C4-2B (cell line): ENCODE results near the gene SLC22A2.

Experiments
- ZFX ChIP-seq: fragments of 450-650 bp; IDR thresholded peaks from 2 replicates; pipeline ENCODE4 v1.6.1; 2017
- TF ChIP-seq, protein P1 (sequence below): fragments of 450-650 bp; conservative IDR thresholded peaks from 2 replicates; pipeline ENCODE4 v1.5.1; 2017; ENCODE audit warnings: mild to moderate bottlenecking

DNA sequence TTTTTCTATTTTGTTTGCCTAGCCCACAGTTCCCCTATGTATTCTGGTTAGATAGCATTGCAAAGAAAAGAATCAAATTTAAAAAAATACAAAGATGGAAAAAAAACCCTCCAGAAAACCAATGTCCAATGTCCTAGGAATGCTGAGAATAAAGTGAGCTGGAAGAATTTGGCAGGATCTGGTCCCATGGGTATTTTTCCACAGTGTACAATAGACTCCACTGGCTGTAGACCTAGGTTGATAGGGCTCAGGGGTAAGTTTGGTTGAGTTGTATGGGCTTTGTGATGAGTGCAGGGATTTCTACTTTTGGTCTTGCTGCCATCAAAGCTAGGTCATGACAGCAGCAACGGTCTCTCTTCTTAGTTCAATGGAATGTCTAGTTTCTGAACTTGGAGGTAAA is 41.5 kb downstream of the SLC22A2 start:
- TF ChIP-seq, protein P1, sequence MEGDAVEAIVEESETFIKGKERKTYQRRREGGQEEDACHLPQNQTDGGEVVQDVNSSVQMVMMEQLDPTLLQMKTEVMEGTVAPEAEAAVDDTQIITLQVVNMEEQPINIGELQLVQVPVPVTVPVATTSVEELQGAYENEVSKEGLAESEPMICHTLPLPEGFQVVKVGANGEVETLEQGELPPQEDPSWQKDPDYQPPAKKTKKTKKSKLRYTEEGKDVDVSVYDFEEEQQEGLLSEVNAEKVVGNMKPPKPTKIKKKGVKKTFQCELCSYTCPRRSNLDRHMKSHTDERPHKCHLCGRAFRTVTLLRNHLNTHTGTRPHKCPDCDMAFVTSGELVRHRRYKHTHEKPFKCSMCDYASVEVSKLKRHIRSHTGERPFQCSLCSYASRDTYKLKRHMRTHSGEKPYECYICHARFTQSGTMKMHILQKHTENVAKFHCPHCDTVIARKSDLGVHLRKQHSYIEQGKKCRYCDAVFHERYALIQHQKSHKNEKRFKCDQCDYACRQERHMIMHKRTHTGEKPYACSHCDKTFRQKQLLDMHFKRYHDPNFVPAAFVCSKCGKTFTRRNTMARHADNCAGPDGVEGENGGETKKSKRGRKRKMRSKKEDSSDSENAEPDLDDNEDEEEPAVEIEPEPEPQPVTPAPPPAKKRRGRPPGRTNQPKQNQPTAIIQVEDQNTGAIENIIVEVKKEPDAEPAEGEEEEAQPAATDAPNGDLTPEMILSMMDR = no peak
- TF ChIP-seq ZFX = no peak
